Lung (tissue), 12 donors: ENCODE measurements around the gene DNAJB6. TPM values are rescaled to one million over a fixed set of nuclear protein-coding genes. Genes with fewer than 3 reads are reported as not detected.

Experiments
- ATAC-seq: fragments of 200-7000 bp; cut with Tn5 transposase; one replicate; pipeline ENCODE4 v1.9.1; 2020; ENCODE audit warnings: moderate number of reproducible peaks; ENCODE audit not compliant: insufficient read depth, low FRiP score
- DNase-seq, 3 donors: peaks; one replicate each; pipeline ENCODE4 v3.0.0-alpha.2; 2013 to 2017
- H3K27ac ChIP-seq, 2 donors: one replicate each; pipeline ENCODE4 v1.5.1; 2013; ENCODE audit warnings: mild to moderate bottlenecking in 2 of 2, moderate library complexity in 2 of 2, control low read depth in 1 of 2, inconsistent platforms in 1 of 2, low read depth in 1 of 2, low read length in 1 of 2
- H3K27me3 ChIP-seq, 3 donors: one replicate each; pipeline ENCODE4 v1.5.1; 2013; ENCODE audit warnings: low read length in 2 of 3; ENCODE audit not compliant: control insufficient read depth in 3 of 3, insufficient read depth in 3 of 3
- H3K36me3 ChIP-seq, 4 donors: one replicate each; pipeline ENCODE4 v1.5.1; 2013; ENCODE audit warnings: low read length in 4 of 4, mild to moderate bottlenecking in 1 of 4, moderate library complexity in 1 of 4; ENCODE audit not compliant: control insufficient read depth in 4 of 4, insufficient read depth in 4 of 4
- H3K4me1 ChIP-seq, 5 donors: one replicate each; pipeline ENCODE4 v1.5.1; 2013; ENCODE audit warnings: low read length in 5 of 5, mild to moderate bottlenecking in 2 of 5, moderate library complexity in 1 of 5; ENCODE audit not compliant: control insufficient read depth in 5 of 5, insufficient read depth in 5 of 5
- H3K4me3 ChIP-seq: one replicate; pipeline ENCODE4 v1.5.1; 2013; ENCODE audit warnings: mild to moderate bottlenecking, control low read depth, moderate library complexity
- H3K9ac ChIP-seq, 2 donors: one replicate each; pipeline ENCODE4 v1.5.1; 2013; ENCODE audit warnings: low read length in 2 of 2, control low read depth in 1 of 2; ENCODE audit not compliant: insufficient read depth in 1 of 2
- H3K9me3 ChIP-seq, 4 donors: one replicate each; pipeline ENCODE4 v1.5.1; 2013; ENCODE audit warnings: low read length in 3 of 4, mild to moderate bottlenecking in 1 of 4, moderate library complexity in 1 of 4; ENCODE audit not compliant: control insufficient read depth in 4 of 4, insufficient read depth in 3 of 4
- WGBS, 2 donors: extraction: QIAGEN DNeasy Blood & Tissue Kit; methylation state at CpG; one replicate each; pipeline ENCODE4 v1.1.7; 2013; 5-methylcytosine and 5-hydroxymethylcytosine counted together
- polyA plus RNA-seq, 2 donors: library from polyadenylated mRNA; stranded (reverse); fragments of 200-250 nt; gene quantifications; one replicate each; pipeline ENCODE4 v1.2.1, GENCODE V29; 2013
- total RNA-seq, 2 donors: library from RNA; depleted of rRNA in 1 of 2; stranded (reverse); fragments of >200 nt in 1 of 2; gene quantifications; one replicate each; pipeline ENCODE4 v1.2.1, GENCODE V29; 2014 to 2021
- TF ChIP-seq, protein P1 (sequence below): IDR thresholded peaks from 2 replicates; pipeline ENCODE4 v1.5.1; 2012; ENCODE audit warnings: mild to moderate bottlenecking; ENCODE audit errors: control extremely low read depth, extremely low read depth
- donor health status: control.
- donor health status: control.
- donor health status: Bipolar disorder and iron deficiency.
- donor health status: healthy.
- donor health status: DM: yes; HTN: yes; CAD: no.

DNAJB6 gene
- total and polyA plus RNA-seq, 4 donors, result 58.1 to 117 (median 83.0) TPM

DNA sequence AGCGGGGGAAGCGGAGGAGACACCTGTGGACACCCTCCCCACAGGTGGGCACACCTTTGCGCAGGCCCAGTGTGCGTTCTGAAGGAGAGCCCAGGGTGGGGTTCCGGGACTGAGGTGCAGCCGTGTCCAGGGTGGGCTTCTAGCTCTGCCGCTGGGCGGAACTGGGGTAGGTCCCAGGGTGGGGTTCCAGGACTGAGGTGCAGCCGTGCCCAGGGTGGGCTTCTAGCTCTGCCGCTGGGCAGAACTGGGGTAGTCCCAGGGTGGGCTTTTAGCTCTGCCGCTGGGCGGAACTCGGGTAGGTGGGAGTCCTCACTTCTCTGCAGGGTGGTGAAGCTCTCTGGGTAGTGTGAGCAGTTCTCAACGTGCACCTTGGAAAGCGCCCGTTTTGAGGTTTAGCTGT lies 78.7 kb downstream of the DNAJB6 start:
- peaks cover 0 to 33% (median 8%) of the 10 kb centered on the region in 4 donors for H3K36me3 ChIP-seq
- H3K9me3 ChIP-seq, result no peaks in the 10 kb centered on the region
- no peaks in the 10 kb centered on the region for H3K4me1 ChIP-seq
- H3K27me3 ChIP-seq, result no peaks in the 10 kb centered on the region
- no peak for DNase-seq
- 94 to 97% methylated on average over 16 of the region's 16 CpGs for WGBS, 2 donors
- no peak overlapping the region for H3K9ac ChIP-seq
- TF ChIP-seq, protein P1, sequence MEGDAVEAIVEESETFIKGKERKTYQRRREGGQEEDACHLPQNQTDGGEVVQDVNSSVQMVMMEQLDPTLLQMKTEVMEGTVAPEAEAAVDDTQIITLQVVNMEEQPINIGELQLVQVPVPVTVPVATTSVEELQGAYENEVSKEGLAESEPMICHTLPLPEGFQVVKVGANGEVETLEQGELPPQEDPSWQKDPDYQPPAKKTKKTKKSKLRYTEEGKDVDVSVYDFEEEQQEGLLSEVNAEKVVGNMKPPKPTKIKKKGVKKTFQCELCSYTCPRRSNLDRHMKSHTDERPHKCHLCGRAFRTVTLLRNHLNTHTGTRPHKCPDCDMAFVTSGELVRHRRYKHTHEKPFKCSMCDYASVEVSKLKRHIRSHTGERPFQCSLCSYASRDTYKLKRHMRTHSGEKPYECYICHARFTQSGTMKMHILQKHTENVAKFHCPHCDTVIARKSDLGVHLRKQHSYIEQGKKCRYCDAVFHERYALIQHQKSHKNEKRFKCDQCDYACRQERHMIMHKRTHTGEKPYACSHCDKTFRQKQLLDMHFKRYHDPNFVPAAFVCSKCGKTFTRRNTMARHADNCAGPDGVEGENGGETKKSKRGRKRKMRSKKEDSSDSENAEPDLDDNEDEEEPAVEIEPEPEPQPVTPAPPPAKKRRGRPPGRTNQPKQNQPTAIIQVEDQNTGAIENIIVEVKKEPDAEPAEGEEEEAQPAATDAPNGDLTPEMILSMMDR, result no peak
- ATAC-seq, result no peak
- no peak overlapping the region for H3K4me3 ChIP-seq
- no peak overlapping the region for H3K27ac ChIP-seq

DNA sequence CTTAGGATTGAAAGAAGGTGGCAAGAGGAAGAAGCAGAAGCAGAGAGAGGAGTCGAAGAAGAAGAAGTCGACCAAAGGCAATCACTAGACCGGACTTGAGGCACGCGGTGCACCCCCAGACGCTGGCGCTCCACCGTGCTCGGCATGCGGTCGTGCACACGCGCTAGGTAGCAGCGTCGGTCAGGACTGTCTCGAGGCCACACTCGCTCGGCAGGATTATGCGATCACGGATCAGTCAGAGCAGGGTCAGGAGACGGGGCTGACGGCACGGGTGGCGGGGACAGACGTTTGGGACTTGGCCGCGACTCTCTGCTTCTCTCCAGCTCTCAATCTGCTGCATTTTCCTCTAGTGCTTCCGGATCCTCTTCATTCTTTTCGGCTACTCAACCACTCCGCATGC lies 79.2 kb downstream of the DNAJB6 start:
- 97 to 98% methylated on average over 30 of the region's 30 CpGs for WGBS, 2 donors
- TF ChIP-seq, protein P1, result no peak
- ATAC-seq, result no peak
- Histone ChIP-seq H3K27me3 (no peaks in the 10 kb centered on the region), H3K36me3 (peaks cover 0 to 30% (median 8%) of the 10 kb centered on the region in 4 donors), H3K4me3 (no peak overlapping the region), H3K27ac (no peak overlapping the region), H3K9ac (no peak overlapping the region), H3K9me3 (no peaks in the 10 kb centered on the region), H3K4me1 (no peaks in the 10 kb centered on the region)
- no peak for DNase-seq

DNA sequence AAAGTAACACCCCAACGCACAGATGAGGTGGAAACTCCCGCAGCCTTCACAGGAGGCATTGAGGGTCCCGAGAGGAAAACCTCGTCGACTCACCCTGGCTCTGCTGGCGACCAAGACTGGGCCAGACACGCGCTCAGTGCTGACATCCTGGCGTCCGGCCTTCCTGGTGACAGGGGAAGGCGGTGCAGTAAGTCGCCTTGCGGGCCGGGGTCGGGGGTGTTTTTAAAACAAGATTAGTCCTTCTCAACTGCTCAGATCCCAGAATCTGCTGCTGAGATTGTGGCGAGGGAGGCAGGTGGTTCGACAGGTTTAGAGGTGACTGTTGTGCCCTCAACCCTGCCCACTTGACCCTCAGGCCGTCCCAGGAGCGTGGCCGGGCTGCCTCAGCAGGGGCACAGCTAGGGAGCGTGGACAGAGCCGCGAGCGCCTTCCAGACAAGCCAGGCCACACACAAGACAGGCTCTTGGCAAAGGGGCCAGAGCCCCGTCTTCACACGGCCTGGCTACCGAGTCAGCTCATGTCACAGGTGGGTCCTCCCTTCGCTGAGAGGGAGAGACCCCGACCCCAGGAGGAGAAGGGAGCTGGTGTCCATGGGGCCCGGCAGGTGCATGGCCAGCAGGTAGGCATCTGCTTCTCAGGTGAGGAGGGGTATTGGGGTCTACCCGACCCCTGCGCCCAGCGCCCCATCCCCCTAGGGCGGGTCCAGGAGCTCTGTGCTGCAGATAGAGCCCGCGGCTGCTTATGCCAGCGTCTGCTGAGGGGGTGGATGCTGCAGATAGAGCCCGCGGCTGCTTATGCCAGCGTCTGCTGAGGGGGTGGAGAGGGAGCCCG lies 81.6 kb downstream of the DNAJB6 start:
- Histone ChIP-seq H3K27ac (no peak overlapping the region), H3K27me3 (no peaks in the 10 kb centered on the region), H3K36me3 (peaks cover 0 to 26% (median 8%) of the 10 kb centered on the region in 4 donors), H3K9me3 (no peaks in the 10 kb centered on the region), H3K4me3 (no peak overlapping the region), H3K9ac (no peak overlapping the region), H3K4me1 (no peaks in the 10 kb centered on the region)
- TF ChIP-seq, protein P1, result no peak
- 92 to 93% methylated on average over 41 of the region's 41 CpGs for WGBS, 2 donors
- DNase-seq (no peak), ATAC-seq (no peak)

DNA sequence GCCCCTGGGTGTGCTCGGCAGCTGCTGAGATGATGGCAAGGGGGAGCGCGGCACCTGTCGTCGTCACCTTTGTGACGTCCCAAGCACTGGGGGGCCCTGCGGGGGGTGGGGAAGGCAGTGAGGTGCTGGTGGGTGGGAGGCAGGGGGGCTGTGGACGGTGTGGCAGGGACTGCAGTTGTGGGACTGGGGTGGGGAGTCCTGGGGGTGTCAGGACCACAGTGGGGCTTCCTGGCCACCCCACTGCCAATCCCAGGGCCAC lies 82.2 kb downstream of the DNAJB6 start:
- no peak overlapping the region for H3K27ac ChIP-seq
- no peak overlapping the region for H3K4me3 ChIP-seq
- WGBS, 2 donors, result 88 to 93% methylated on average over 8 of the region's 8 CpGs
- ATAC-seq (no peak), DNase-seq (no peak)
- TF ChIP-seq, protein P1, result no peak
- H3K36me3 ChIP-seq, result peaks cover 0 to 26% (median 8%) of the 10 kb centered on the region in 4 donors
- no peaks in the 10 kb centered on the region for H3K9me3 ChIP-seq
- no peak overlapping the region for H3K9ac ChIP-seq
- no peaks in the 10 kb centered on the region for H3K27me3 ChIP-seq
- H3K4me1 ChIP-seq, result peaks cover 0 to 2% (median 0%) of the 10 kb centered on the region in 5 donors
